Ectodermal cell (in vitro differentiated cells): Measurements from ENCODE around the gene TMEM132D.

ENCODE experiments used
- H3K27ac ChIP-seq: 2 replicates; pipeline ENCODE4 v1.7.0; 2013; ENCODE audit warnings: mild to moderate bottlenecking, low read depth, low read length; ENCODE audit not compliant: insufficient read depth, poor library complexity, severe bottlenecking
- H3K27me3 ChIP-seq: 2 replicates; pipeline ENCODE4 v1.7.0; 2013; ENCODE audit warnings: mild to moderate bottlenecking, low read length; ENCODE audit not compliant: insufficient read depth, control insufficient read depth, poor library complexity, severe bottlenecking
- H3K36me3 ChIP-seq: one replicate; pipeline ENCODE4 v1.7.0; 2013; ENCODE audit warnings: low read length; ENCODE audit not compliant: control insufficient read depth, insufficient read depth
- H3K4me1 ChIP-seq: one replicate; pipeline ENCODE4 v1.7.0; 2013; ENCODE audit warnings: low read length; ENCODE audit not compliant: control insufficient read depth, insufficient read depth
- H3K4me3 ChIP-seq: 2 replicates; pipeline ENCODE4 v1.7.0; 2013; ENCODE audit warnings: low read depth, low read length, control low read depth; ENCODE audit not compliant: insufficient read depth
- H3K9me3 ChIP-seq: 2 replicates; pipeline ENCODE4 v1.7.0; 2013; ENCODE audit warnings: mild to moderate bottlenecking, low read length, moderate library complexity; ENCODE audit not compliant: control insufficient read depth
- WGBS, 2 experiments: methylation state at CpG; one replicate each; pipeline ENCODE4 v1.1.7; 2013; ENCODE audit warnings: missing lambda C conversion rate in 2 of 2; 5-methylcytosine and 5-hydroxymethylcytosine counted together

The TMEM132D gene

GRCh38 chr12:129851296-129851695 is 52.5 kb downstream of the TMEM132D start:
- Histone ChIP-seq H3K4me1 (no peaks in the 10 kb centered on the region), H3K36me3 (no peaks in the 10 kb centered on the region)
- WGBS, 2 experiments = 93 to 95% methylated on average over 2 to 3 of the region's 3 CpGs

GRCh38 chr12:129848876-129849275 is 54.9 kb downstream of the TMEM132D start:
- WGBS, 2 experiments = 92 to 98% methylated on average over 3 to 4 of the region's 4 CpGs
- no peaks in the 10 kb centered on the region for H3K27me3 ChIP-seq
- no peak overlapping the region for H3K4me3 ChIP-seq
- no peaks in the 10 kb centered on the region for H3K36me3 ChIP-seq
- H3K27ac ChIP-seq = no peak overlapping the region
- H3K4me1 ChIP-seq = no peaks in the 10 kb centered on the region
- H3K9me3 ChIP-seq = no peaks in the 10 kb centered on the region

More at GRCh38 chr12:129851296-129851695, 52.5 kb downstream of the TMEM132D start:
- H3K9me3 ChIP-seq = no peaks in the 10 kb centered on the region
- no peak overlapping the region for H3K4me3 ChIP-seq
- no peak overlapping the region for H3K27ac ChIP-seq
- H3K27me3 ChIP-seq = no peaks in the 10 kb centered on the region

- H3K4me1 ChIP-seq = no peaks in the 10 kb centered on the region
- no peaks in the 10 kb centered on the region for H3K9me3 ChIP-seq
- H3K27me3 ChIP-seq = no peaks in the 10 kb centered on the region
- WGBS, 2 experiments = 82 to 100% methylated on average over 1 of the region's 1 CpG
- no peaks in the 10 kb centered on the region for H3K36me3 ChIP-seq
- no peak overlapping the region for H3K4me3 ChIP-seq
- no peak overlapping the region for H3K27ac ChIP-seq
Observed at GRCh38 chr12:129847063-129847462, 56.8 kb downstream of the TMEM132D start.

GRCh38 chr12:129844662-129845220 is 59.1 kb downstream of the TMEM132D start:
- no peaks in the 10 kb centered on the region for H3K36me3 ChIP-seq
- 93 to 100% methylated on average over 2 of the region's 5 CpGs for WGBS, 2 experiments
- no peaks in the 10 kb centered on the region for H3K27me3 ChIP-seq
- no peak overlapping the region for H3K27ac ChIP-seq
- no peaks in the 10 kb centered on the region for H3K9me3 ChIP-seq
- no peak overlapping the region for H3K4me3 ChIP-seq
- no peaks in the 10 kb centered on the region for H3K4me1 ChIP-seq

- Histone ChIP-seq H3K27ac (no peak overlapping the region), H3K4me1 (no peaks in the 10 kb centered on the region)
Observed at GRCh38 chr12:129841251-129841650, 62.6 kb downstream of the TMEM132D start.

GRCh38 chr12:129840145-129840884 is 63.5 kb downstream of the TMEM132D start:
- WGBS, 2 experiments = 89 to 91% methylated on average over 19 of the region's 21 CpGs
- no peaks in the 10 kb centered on the region for H3K36me3 ChIP-seq

More at GRCh38 chr12:129841251-129841650, 62.6 kb downstream of the TMEM132D start:
- Histone ChIP-seq H3K36me3 (no peaks in the 10 kb centered on the region), H3K9me3 (no peaks in the 10 kb centered on the region), H3K4me3 (no peak overlapping the region), H3K27me3 (no peaks in the 10 kb centered on the region)
- WGBS, 2 experiments = 95 to 100% methylated on average over 2 to 3 of the region's 3 CpGs

GRCh38 chr12:129839679-129840078 is 64.1 kb downstream of the TMEM132D start:
- no peaks in the 10 kb centered on the region for H3K27me3 ChIP-seq
- WGBS, 2 experiments = 94 to 95% methylated on average over 10 of the region's 10 CpGs
- no peaks in the 10 kb centered on the region for H3K36me3 ChIP-seq
- H3K4me3 ChIP-seq = no peak overlapping the region
- H3K27ac ChIP-seq = no peak overlapping the region
- H3K9me3 ChIP-seq = no peaks in the 10 kb centered on the region
- H3K4me1 ChIP-seq = no peaks in the 10 kb centered on the region

More at GRCh38 chr12:129840145-129840884, 63.5 kb downstream of the TMEM132D start:
- no peaks in the 10 kb centered on the region for H3K27me3 ChIP-seq
- H3K4me3 ChIP-seq = no peak overlapping the region
- no peaks in the 10 kb centered on the region for H3K9me3 ChIP-seq
- H3K4me1 ChIP-seq = no peaks in the 10 kb centered on the region
- no peak overlapping the region for H3K27ac ChIP-seq

GRCh38 chr12:129831294-129831693 is 72.5 kb downstream of the TMEM132D start:
- WGBS, 2 experiments = 88 to 91% methylated on average over 16 of the region's 16 CpGs
- no peak overlapping the region for H3K4me3 ChIP-seq
- H3K27ac ChIP-seq = no peak overlapping the region
- no peaks in the 10 kb centered on the region for H3K9me3 ChIP-seq
- no peaks in the 10 kb centered on the region for H3K36me3 ChIP-seq
- peaks cover 6% of the 10 kb centered on the region for H3K4me1 ChIP-seq
- H3K27me3 ChIP-seq = no peaks in the 10 kb centered on the region

GRCh38 chr12:129830796-129831195 is 73.0 kb downstream of the TMEM132D start:
- no peaks in the 10 kb centered on the region for H3K9me3 ChIP-seq
- H3K36me3 ChIP-seq = no peaks in the 10 kb centered on the region
- WGBS, 2 experiments = 30 to 51% methylated on average over 3 to 4 of the region's 4 CpGs
- H3K4me3 ChIP-seq = no peak overlapping the region
- no peaks in the 10 kb centered on the region for H3K27me3 ChIP-seq
- H3K4me1 ChIP-seq = peaks cover 6% of the 10 kb centered on the region
- no peak overlapping the region for H3K27ac ChIP-seq

GRCh38 chr12:129827866-129828384 is 75.9 kb downstream of the TMEM132D start:
- 33 to 55% methylated on average over 1 of the region's 2 CpGs for WGBS, 2 experiments
- peaks cover 6% of the 10 kb centered on the region for H3K4me1 ChIP-seq
- H3K27ac ChIP-seq = no peak overlapping the region
- H3K4me3 ChIP-seq = no peak overlapping the region
- no peaks in the 10 kb centered on the region for H3K9me3 ChIP-seq
- no peaks in the 10 kb centered on the region for H3K36me3 ChIP-seq
- H3K27me3 ChIP-seq = no peaks in the 10 kb centered on the region
